Glomerular endothelial cell (primary cell): ENCODE measurements around the gene EIPR1. TPM values are rescaled to one million over a fixed set of nuclear protein-coding genes. Genes with fewer than 3 reads are reported as not detected.
"Not testable (repeated sequence)": the region's sequence is repeated elsewhere in the genome, so short reads cannot be mapped to it uniquely, and the experiment has no call there.

ENCODE experiments used
- DNase-seq: peaks from one replicate; pipeline ENCODE4 v3.0.0-alpha.2; 2011; ENCODE audit warnings: low read depth, low spot score; ENCODE audit errors: extremely low read depth
- total RNA-seq: library from RNA; depleted of rRNA; stranded (reverse); fragments of >200 nt; gene quantifications from 2 replicates; pipeline ENCODE4 v1.2.3, GENCODE V29; 2015

The EIPR1 gene
- total RNA-seq, 1 donor from 2014 or later, result 40.7 TPM

DNA sequence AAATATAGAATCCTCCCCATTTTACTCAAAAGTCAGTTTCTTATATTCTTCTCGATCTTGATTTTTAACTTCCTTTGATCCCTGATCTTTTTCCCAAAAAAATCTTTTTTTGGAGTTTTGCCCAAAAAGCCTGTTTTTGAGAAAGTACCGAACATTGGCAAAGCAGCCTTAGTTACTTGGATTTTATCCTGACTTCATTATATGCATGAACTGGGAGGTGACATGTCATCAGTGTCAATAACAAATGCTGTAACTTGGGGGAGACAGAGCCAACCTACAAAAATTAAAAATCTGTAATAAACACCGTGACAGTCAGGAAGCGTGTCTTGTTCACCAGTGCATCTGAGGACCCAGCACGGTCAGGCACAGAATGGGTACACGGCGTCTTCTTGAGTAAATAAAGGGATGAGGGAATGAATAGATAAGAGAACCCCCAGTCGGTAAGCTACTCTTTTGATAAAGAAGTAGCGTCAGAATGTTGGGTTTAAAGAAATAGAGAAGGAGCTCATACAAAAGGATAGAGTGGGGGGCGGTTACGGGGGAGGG, 26.8 kb upstream of the EIPR1 start:
- DNase-seq, result no peak

DNA sequence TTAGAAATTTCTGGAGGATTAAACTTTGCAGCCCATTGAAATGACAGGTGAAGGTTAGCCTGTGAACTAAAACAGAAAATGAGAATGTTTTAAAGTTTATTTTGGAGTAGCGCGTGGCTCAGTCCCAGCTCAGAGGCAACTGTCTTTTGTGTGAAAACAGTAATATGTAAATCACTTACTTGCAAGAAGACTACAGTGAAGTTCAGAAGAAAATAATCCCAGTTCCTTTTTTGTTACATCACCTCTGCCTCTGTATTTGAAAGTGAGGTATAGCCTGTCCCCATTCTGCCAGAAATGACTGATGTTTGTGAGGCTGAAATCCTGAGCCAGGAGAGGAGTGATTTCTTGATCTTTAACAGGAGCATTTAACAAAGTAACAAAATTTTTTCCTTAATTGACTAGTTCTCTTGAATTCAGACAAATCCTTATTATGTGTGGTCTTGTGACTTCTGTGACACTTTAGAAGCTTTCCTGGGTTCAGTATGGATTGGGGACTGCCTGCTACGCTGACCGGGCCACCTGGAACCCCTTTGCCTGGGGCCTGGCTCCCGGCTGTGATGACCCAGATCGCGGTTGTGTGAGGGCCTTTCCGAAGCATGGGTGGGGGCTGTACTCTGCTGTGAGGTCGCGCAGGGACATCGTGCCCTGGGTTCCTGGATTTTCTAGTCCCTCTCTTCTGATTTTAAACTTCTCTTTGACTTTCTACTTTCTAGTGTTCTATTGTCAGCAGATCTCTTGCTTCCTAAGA, 26.1 kb upstream of the EIPR1 start:
- DNase-seq, result no peak

DNA sequence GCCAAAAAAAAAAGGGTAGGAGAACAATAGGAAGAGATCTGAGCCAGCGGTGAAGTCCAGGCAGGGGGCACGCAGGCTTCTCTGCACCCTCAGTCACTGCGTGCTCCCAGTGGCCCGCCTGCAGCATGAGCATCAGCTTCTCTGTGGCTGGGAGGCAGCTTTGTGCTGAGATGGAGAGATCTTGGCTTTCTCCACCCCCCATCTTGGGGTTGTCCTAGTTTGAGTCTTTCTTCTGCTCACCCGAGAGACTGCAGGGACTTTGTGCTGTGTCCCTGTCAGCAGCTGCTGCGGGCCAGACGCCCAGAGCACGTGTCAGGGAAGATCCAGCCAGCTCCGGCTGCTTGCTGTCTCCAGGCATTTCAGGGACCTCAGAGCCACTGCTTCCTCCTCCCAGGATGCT, 22.2 kb upstream of the EIPR1 start:
- no peak for DNase-seq

GRCh38 chr2:3399381-3399780, 21.8 kb upstream of the EIPR1 start:
- no peak for DNase-seq

GRCh38 chr2:3398857-3399256, 21.2 kb upstream of the EIPR1 start:
- DNase-seq, result no peak

GRCh38 chr2:3396920-3397559, 19.4 kb upstream of the EIPR1 start:
- DNase-seq, result no peak

- DNase-seq, result no peak
Observed at GRCh38 chr2:3392216-3392615, 14.6 kb upstream of the EIPR1 start.

GRCh38 chr2:3390041-3390440, 12.4 kb upstream of the EIPR1 start:
- DNase-seq, result no peak

GRCh38 chr2:3389193-3389592, 11.6 kb upstream of the EIPR1 start:
- DNase-seq, result no peak

- no peak for DNase-seq
Observed at GRCh38 chr2:3388412-3388738, 10.8 kb upstream of the EIPR1 start.

DNA sequence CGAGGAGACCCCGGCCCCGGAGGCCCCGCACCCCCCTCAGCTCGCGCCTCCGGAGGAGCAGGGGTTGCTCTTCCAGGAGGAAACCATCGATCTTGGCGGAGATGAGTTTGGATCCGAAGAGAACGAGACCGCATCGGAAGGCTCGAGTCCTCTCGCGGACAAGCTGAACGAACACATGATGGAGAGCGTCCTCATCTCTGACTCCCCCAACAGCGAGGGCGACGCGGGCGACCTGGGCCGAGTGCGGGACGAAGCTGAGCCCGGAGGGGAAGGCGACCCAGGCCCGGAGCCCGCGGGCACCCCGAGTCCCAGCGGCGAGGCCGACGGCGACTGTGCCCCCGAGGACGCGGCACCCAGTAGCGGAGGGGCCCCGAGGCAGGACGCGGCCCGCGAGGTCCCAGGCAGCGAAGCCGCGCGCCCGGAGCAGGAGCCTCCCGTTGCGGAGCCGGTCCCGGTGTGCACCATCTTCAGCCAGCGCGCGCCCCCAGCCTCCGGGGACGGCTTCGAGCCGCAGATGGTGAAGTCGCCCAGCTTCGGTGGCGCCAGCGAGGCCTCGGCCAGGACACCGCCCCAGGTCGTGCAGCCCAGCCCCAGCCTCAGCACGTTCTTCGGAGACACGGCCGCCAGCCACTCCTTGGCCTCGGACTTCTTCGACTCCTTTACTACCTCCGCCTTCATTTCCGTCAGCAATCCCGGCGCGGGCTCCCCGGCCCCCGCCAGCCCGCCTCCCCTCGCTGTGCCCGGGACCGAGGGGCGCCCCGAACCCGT, 10.2 kb upstream of the EIPR1 start:
- no peak for DNase-seq

- no peak for DNase-seq
Observed at GRCh38 chr2:3387011-3387410, 9.4 kb upstream of the EIPR1 start.

DNA sequence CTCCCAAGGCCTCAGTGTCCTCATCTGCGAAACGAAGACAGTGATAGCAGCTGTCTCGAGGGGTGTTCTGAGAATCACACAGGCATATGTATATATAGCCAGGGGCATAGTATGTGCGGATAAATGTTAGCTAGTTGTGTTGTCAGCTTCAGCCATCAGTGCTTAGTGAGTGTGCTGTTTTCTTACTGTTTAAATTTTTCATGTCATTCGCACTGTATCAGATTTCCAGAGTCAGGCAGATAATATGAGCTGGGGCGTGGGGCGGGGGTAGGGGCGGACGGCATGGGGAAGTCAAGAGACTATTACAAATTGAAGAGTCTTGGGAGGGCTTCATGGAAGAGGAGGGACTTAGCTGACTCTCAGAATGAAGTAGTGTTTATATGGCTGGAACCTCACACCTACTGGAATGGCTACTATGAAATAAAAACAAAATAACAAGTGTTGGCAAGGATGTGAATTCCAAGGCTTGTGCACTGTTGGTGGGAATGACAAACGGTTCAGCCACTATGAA, 8.9 kb upstream of the EIPR1 start:
- DNase-seq, result no peak

- DNase-seq, result no peak
Observed at GRCh38 chr2:3379647-3380534, 2.3 kb upstream of the EIPR1 start, which contains the start of gene TRAPPC12. TSS of gene TRAPPC12 (plus strand) at chr2:3379694. CDS start at chr2:3387624, 7,930 bp downstream.

DNA sequence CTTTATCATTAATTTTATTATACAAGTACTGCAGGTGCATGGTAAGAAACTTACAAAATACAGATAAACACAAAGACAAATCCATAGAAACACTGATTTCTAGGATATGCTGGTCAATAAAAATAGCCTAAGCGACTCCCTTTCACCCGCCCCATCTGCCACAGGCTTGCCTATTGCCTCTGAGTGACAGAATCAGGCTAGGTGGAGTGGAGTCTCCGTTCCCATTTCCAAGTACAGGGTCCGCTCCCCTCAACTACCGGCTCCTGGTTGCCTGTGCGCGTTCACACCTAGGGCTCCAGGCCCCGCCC, 1.7 kb upstream of the EIPR1 start:
- no peak for DNase-seq

- DNase-seq, result no peak
Observed at GRCh38 chr2:3377279-3377611, 373 bp downstream of the EIPR1 start.

DNA sequence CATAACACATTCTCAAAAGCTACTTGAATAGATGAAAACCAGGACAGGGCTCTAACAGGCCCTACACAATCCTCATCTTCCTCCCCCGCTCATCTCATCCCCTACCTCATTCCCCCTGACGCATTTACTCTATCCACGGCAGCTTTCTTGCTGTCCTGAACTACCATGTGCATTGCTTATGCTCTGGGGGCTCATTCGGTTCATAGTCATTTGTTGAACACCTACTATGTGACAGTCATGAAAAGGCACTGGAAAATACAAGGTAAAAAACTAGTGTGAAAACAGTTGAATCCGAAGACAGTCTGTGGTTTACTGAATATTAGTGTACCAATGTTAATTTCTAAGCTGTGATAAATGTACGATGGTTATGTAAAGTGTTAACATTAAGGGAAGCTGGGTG, 797 bp downstream of the EIPR1 start:
- no peak for DNase-seq

GRCh38 chr2:3369340-3370181, 8.1 kb downstream of the EIPR1 start:
- DNase-seq, result not testable (repeated sequence)

- DNase-seq, result no peak
Observed at GRCh38 chr2:3368261-3368722, 9.3 kb downstream of the EIPR1 start.

DNA sequence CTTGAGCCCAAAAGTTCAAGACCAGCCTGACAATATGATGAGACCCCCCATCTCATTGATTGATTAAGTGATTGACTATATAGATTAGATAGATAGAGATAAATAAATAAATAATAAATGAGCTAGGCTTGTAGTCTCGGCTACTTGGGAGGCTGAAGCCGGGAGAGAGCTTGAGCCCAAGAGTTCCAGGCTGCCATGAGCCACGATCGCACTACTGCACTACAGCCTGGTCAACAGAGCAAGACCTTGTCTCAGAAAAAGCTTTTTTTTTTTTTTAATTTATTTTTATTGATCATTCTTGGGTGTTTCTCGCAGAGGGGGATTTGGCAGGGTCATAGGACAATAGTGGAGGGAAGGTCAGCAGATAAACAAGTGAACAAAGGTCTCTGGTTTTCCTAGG, 12.4 kb downstream of the EIPR1 start:
- no peak for DNase-seq
